Putamen (tissue), 1 donor: Measurements from ENCODE around the gene TGM6.

ENCODE experiments used
- DNase-seq: peaks from one replicate; pipeline ENCODE4 v3.0.0-alpha.2; 2016; ENCODE audit warnings: low spot score

The TGM6 gene

DNA sequence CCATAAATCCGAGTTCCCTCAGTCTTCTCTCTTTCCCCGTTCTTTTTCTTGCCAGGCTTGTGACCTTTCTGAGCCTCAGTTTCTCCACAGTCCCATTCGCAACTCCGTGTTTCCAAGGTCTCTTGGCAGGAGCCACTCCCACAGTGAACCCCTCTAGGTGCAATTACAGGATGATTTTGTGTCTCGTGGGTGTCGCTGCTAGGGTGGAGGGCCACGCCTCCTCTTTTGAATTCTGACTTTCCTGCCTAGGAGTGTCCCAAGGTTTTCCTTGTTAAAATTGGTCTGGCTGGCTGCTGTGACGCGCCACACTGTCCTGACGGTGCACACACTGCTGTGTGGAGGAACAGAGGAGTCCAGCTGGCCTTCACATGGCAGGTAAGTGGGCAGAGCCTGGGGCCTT is at the start of gene TGM6:
TSS of gene TGM6 (plus strand) at position 301 of the 400 bp plus-strand sequence. CDS start at position 369, 68 bp downstream.
- no peak for DNase-seq

DNA sequence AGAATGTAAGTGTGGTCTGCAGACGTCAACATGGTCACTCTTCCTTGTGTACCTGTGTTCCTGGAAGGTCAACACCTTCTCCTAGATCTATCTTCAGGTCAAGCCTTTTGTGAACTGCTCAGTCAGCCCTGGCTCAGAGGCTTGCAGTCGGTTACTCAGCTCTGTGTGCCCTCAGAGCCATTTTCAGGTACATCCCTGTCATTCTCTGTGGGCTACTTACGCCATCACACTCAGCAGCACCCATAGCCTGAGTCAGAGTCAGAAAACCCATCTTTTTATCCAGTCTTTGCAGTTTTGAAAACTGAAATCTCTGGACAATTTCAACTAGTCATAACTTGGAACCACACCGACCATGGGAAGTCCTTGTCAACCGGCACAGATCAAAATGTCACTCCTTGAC is 49.6 kb upstream of the TGM6 start:
- DNase-seq, result no peak

DNA sequence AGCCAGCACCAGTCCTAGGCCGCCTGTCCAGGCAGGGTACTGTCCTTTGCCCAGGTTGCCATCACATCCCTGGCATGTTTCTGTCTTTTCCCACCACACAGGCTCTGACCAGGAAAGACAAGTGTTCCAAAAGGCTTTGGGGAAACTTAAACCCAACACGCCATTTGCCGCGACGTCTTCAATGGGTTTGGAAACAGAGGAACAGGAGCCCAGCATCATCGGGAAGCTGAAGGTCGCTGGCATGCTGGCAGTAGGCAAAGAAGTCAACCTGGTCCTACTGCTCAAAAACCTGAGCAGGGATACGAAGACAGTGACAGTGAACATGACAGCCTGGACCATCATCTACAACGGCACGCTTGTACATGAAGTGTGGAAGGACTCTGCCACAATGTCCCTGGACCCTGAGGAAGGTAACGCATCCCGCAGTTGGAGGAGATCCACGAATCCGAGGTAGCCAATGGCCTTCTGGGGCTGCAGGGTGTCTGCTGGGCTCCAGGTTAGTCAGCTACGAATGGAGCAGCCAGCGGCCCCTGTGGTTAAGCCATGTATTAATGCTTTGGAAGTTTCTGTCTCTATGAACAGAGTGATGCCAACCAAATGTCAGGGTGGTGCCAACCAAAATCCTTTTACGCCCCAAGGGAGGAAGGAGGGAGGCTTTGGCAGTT is 48.7 kb upstream of the TGM6 start:
- DNase-seq, result no peak

DNA sequence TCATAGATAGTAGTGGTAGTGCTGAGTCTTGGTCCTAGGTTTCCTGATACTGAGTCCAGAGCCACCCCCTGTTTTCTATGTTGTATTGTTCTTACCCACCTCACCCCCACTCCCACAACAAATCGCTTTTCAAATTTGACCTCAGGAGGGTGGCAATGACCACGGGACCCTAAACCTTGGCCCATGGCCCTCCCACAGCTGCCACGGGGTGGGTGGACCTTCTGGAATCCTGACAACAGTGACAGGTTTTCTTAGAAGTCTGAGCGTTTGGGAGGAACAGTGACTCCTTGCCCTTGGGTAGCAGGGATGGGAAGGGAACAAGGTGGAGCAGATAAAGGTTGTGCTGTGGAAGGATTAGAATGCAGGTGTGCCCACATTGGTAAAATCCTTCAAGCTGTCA is 48.0 kb upstream of the TGM6 start:
- DNase-seq, result no peak

DNA sequence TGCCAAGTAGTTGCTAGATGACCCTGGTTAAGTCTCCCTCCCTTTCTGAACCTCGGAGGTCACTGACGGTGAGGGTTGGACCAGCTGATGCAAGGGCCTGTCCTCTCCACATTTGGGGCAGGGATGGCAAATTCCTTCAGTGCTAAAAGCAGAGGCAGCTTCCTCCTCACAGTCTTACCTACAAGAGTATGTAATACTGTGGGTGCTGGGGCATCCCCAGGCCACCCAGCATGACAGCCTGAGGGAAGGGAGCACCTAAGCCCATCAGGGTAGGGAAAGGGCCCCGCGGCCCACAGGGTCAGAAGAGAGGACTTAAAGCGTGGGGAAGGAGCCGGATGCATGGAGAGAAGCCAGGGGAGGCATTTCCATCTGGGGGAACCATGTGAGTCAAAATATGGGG is 46.9 kb upstream of the TGM6 start:
- no peak for DNase-seq

DNA sequence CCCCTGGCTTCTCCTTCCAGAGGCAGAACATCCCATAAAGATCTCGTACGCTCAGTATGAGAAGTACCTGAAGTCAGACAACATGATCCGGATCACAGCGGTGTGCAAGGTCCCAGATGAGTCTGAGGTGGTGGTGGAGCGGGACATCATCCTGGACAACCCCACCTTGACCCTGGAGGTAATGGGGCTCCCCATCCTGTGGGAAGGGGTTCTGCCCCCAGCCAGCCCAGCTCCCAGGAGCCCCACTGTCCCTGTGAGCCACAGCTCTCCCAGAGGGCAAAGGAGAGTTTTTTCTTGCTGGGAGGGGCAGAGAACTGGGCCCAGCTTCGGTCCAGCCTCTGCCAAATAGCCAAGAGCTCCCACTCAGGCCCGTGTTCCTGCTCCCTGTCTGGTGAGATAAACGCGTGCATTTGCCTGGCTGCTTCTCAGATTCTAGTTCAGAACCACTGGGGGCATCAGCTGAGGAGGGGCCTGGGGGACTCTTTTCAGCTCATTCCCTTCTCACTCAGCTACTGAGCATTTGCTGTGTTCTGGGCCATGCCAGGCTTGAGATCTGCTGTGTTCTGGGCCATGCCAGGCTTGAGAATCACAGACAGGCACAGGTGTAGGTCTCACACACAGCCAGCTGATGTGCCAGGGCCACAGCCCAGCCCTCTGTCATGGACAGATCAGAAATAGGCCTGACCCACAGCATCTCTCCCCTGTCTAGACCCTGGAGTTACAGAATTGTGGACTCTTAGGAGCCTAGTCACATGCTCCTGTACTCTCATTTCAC is 45.4 kb upstream of the TGM6 start:
- DNase-seq, result no peak

DNA sequence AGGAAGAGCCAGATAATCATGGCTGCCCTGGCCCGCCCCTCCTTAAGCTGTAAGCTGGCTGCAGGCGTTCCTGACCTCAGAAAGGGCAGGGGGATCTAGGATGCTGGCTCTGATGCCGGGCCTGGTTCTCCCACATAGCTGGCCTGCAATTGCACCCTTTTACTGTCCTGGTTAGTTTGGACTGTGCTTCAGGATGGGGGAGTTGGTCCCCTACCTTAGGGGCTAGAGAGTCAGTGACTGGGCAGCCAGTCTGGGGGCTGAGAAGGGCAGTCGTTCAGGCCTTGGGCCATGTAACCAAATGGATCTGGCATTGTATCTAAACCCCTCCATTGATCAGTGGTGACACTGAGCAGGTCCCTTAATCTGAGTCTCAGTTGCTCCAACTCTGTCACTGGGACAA is 44.2 kb upstream of the TGM6 start:
- no peak for DNase-seq

DNA sequence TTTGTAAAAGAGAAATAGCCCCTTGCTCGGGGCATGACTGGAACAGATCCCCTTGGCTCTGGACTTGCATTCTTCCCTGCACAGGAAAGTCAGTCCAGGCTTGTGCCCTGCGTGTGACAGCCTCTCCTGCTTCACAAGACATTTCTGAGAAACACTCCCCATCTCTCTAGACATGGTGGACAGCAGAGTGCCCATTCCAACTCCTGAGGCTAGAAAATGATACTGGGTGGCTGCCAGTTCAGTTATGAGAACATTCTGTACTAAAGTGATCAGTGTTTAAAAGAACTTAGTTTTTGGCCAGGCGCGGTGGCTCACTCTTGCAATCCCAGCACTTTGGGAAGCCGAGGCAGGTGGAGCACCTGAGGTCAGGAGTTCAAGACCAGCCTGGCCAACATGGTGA is 43.6 kb upstream of the TGM6 start:
- DNase-seq, result no peak

DNA sequence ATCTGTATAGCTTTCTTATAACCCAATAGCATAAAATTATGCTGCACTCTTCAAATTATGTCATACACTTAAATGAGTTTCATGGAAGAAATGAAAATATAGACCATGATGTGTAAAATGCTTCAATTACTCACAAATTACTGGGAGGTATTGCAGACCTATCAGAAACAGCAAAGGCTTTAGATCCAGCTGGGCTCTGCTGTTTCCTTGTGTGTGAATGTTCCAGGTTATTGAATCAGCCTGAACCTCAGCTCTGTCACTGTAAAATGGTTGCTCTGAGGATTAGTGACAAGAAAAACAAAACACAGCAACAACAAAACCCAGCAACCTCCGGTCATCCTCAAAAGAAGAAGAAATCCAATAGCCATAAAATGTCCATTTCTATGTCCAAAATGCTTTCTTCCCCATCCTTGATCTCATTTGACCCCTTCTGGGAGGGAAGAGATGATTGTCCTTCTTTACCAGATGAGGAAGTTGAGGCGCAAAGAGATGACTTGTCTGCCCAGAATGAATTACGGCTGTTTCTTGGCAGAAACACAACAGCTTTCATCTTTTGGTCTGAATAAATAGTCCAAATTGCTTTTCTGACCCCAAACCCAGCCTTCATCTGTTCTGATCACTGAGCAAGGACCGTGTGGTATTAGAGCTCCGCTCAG is 42.2 kb upstream of the TGM6 start:
- DNase-seq, result no peak

DNA sequence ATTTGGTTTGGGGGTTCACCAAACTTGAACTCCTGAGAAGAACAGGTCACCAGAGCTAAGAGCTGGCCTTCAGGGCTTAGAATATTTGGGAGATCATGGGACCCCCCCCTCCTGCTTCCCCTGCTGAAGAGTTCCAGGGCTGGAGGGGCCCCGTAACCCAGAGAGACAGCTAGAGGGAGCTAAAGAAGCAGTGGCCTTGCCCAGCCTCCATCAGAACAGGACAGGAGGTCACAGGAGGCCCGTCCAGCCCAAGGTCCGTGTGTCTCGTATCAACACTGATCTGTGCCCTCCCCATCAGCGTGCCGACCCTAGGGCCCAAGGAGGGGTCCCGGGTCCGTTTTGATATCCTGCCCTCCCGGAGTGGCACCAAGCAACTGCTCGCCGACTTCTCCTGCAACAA is 40.6 kb upstream of the TGM6 start:
- no peak for DNase-seq

DNA sequence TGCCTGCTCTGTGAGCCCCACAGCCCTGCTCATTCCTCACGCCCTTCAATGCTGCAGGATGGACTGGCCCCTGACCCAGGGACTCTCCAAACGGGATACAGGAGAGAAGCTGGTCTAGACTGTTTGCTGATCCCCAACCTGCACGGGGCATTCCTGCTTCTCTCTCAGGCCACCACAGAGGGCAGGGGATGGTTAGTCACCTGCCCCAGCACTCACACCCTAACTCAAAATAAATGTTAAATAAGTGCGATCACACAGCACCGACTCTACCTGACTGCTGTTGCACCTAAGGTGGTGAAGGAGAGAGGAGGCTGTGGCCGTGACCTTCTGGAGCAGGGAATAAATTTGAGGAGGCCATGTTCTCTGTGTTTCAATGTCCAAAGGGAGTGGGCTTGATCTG is 39.9 kb upstream of the TGM6 start:
- no peak for DNase-seq

DNA sequence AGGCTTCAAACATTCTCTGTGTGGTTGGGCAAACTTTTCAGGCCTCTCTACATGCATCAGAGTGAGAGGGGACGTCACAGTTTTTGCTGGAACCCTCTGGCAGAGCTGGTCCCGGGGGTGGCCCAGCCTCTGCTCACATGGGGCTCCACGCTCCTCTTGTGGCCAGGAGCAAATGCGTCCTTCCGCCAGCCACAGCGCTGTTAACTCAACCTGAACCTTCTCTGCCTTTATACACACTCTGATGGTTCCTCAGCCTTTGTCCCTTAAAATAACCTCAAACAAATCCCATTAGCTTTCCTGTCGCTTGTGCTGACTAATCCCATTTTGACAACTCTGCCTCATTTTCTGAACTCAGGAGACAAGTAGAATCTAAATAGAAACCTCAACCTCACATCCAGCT is 39.4 kb upstream of the TGM6 start:
- no peak for DNase-seq

DNA sequence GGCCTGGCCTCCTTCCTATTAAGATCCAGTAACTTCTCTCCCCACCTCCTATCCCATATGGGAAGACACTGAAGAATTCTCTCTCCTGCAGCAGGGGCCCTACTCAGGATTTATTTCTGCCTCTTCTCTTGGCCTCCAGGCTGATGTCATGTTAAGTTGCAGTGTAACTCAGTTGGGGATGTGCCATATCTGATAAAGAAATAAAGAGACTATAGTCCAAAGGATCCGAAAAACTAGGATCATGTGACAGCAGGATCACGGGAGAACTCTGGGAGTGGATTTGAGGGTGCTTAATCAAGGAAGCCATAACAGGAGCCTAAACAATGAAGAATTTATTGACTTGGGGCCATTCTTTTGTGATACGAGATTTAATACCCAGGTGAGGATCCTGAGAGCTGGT is 38.5 kb upstream of the TGM6 start:
- no peak for DNase-seq

DNA sequence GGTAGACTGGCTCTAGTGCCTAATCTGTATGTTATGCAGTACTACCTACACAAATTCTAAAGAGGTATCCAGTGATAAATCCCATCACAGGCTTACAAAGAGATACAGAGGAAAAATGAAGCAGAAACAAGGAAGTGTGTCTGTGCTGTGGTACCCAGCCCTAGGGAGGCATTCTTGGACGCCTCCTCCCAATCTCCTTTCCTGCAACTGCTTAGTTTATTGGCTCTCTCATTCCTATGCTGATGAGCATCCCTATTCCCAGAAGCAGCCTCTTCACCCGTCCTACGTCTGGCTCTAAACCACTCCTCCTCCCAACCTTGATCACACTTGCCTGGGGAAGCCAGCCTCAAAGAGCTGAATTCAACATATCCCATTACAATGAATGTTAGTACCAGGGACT is 34.5 kb upstream of the TGM6 start:
- DNase-seq, result no peak

DNA sequence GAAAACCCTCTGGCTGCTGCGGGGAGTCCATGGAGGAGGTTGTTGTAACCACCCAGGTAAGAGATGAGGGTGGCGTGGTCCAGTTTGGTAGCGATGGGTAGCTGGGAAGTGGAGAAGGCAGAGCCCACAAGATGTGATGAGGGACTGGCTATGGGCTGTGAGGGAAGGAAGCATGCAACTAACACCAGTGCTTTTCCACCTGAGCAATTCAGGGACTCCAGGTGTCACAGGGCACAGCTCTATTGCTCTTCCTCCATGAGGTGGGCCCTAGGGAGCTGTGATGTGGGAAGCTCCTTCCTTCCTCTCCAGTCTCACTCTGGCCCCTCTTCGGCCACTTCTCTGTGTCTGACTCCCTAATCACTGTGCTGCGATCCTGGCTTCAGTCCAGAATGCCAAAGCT is 32.4 kb upstream of the TGM6 start:
- no peak for DNase-seq

DNA sequence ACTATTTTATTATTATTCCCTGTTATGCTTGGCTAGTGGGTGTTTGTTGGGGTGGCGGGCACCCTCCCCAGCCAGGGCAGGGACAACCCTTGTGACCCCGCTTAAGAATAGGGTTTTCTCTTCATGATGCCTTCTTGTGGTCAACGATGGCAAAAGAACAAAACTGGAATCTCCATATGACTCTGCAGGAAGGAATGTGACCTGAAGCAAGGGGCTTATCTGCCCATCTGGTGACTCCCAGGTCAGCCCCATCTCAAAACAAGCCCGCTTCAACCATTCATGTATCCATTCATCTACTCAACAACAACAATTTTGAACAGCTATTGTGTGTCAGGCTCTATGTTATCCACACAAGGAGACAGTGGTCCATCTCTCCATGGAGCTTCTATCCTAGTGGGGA is 30.9 kb upstream of the TGM6 start:
- no peak for DNase-seq

DNA sequence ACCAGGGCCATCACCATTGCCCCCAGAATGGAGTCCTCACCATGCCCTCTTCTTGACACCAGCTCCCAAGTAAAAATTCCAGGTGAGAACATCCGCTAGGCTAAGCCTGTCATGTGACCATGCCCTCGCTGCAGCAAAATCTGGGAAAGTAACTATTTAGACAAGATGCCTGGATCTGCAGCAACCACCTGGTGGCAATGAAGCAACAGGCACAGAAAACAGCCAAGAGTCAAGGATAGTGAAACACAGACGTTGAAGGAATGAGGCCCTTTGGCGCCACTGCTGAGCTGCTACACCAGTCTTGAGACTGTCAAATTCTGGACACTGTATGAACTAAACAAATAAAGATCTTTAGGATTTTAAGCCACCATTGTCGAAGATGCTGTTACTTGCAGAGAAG is 30.1 kb upstream of the TGM6 start:
- no peak for DNase-seq

DNA sequence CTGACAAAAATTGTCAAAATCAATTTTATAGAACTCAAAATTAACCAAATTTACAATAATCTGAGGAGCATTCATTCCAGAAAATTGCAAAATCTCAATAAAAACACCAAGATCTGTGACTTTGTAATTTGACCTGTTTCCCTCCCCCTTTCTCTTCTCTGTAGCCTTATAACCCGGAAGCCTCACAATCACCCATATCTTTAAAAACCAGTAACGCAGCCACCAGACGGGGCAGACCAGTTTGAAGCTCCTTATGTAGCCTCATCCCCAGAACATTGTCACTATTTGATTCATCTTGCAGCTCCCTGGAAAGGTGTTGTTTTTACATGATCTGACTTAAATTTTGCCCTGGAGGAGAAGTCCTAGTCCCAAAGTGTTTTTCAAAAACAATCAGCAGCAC is 27.5 kb upstream of the TGM6 start:
- DNase-seq, result no peak

DNA sequence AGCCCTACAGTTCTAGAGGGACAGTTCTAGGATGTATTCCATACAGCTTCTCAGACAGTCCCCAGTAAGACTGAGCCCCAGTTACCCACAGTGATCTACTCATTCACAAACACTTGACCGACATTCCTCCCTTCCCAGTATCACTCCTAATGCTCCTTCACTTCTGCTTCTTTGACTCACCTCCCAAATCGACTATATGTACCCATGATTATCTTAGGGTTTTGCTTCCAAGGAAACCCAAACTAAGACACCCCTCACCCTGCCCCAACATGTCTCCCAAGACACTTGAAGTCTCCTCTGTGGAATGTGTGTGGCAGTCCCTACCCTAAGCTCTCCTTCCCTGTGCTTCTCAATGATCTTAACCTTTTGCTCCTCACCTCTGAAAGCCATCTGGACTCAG is 23.6 kb upstream of the TGM6 start:
- DNase-seq, result no peak

DNA sequence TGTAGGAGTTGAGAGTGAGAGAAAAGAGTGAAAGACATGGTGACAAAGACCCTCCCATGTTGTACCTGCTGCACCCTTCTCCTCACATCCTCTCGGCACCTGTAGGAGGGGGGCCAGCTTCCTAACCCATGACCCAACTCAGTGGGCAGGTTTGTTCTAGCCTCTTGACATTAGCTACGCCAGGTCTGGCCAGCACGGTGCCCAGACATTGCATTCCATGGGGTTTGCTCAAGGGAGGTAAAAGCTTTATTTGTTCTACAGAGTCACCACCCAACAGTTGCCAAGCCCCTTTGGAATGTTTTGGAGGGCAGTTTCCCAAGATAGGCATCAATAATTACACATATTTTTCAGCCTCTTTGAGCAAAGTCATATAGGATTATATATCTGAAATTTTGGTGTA is 22.7 kb upstream of the TGM6 start:
- DNase-seq, result no peak

DNA sequence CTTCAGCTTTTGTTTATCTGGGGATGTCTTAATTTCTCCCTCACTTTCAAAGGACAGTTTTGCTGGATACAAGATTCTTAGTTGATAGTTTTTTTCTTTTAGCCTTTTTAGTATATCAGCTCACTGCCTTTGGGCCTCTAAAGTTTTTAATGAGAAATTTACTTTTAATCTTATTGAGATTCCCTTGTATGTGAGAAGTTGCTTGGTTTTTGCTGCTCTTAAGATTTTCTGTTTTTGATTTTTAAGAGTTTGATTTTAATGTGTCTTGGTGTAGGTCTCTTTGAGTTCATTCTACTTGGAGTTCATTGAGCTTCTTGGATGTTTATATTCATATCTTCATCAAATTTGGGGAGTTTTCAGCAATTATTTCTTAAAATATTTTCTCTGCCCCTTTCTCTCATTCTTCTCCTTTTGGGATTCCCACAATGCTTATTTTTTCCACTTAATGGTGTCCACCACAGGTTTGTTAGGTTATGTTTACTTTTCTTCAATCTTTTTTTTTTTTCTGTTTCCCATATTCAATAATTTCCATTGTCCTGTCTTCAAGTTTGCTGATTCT is 19.6 kb upstream of the TGM6 start:
- DNase-seq, result no peak

DNA sequence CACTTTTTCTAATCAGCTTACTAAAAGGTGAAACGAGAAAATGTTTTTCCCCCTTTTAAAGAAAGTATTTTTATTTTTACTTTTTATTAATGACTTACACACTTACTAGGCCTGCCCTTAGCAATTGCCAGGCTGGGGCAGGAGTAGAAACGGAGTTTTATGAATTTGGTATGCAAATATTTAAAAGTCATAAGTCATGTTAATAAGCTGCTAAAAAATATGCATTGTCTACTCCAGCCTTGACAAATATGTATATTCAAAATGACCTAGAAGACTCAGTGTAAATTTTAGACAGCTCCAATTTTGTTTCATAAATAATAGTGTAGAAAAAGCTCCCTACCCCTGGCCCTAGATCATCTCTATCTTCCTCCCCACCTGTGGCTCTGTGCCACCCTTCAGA is 17.5 kb upstream of the TGM6 start:
- DNase-seq, result no peak

DNA sequence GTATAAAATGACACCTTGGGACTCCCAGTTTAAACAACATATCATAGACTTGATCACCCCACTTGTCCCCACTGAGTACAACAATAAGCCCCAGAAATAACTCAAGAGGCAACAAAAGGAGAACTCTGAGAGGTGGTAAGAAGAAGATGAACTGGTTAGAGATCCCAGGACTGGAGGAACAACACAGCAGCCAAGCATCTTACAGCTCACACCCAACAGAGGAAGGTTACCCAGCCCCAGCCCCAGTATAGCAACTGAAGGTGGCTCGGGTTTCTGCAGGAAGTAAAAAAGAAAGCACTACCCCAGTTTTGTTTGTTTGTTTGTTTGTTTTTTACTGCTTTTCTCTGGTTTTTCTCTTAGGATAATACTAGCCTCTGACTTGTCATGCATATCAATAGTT is 17.1 kb upstream of the TGM6 start:
- DNase-seq, result no peak
